Measurements from ENCODE around the gene AOC3. TPM values are rescaled to one million over a fixed set of nuclear protein-coding genes. Genes with fewer than 3 reads are reported as not detected.

Gene AOC3
- 1.2 and 1.4 TPM in 2 replicates for total RNA-seq (2014; rRNA removed; shearing (Covaris generic))
- 4.6 and 12.7 TPM in 2 replicates for polyA plus RNA-seq (2014; cell fraction: nucleus; rRNA removed)

- no peak for DNase-seq (ENCODE audit: extremely low read depth, low read depth)
These were observed at the start of gene AOC3 for GRCh38 chr17:42850954-42851353. AOC3 (plus strand) TSS chr17:42851199; CDS start chr17:42851344, 145 bp downstream.

- no peak for DNase-seq (ENCODE audit: extremely low read depth, low read depth)
These were observed 47.7 kb upstream of the AOC3 start for GRCh38 chr17:42803074-42803883.

- no peak for DNase-seq (ENCODE audit: extremely low read depth, low read depth)
These were observed 46.1 kb upstream of the AOC3 start for GRCh38 chr17:42804918-42805367.

GRCh38 chr17:42806249-42806648 lies 44.8 kb upstream of the AOC3 start:
- no peak for DNase-seq (ENCODE audit: extremely low read depth, low read depth)

GRCh38 chr17:42809250-42809649 lies 41.7 kb upstream of the AOC3 start:
- no peak for DNase-seq (ENCODE audit: extremely low read depth, low read depth)

- DNase-seq (ENCODE audit: extremely low read depth, low read depth), result no peak
These were observed 36.2 kb upstream of the AOC3 start for GRCh38 chr17:42814633-42815399.

- DNase-seq (ENCODE audit: extremely low read depth, low read depth), result no peak
These were observed 33.1 kb upstream of the AOC3 start for GRCh38 chr17:42817866-42818265.

- DNase-seq (ENCODE audit: extremely low read depth, low read depth), result no peak
These were observed 32.6 kb upstream of the AOC3 start for GRCh38 chr17:42818379-42818778.

- peak; percentile 71 for DNase-seq (ENCODE audit: extremely low read depth, low read depth)
These were observed 31.0 kb upstream of the AOC3 start for GRCh38 chr17:42819939-42820535.

GRCh38 chr17:42821176-42821575 lies 29.8 kb upstream of the AOC3 start:
- no peak for DNase-seq (ENCODE audit: extremely low read depth, low read depth)

GRCh38 chr17:42827472-42827871 lies 23.5 kb upstream of the AOC3 start:
- no peak for DNase-seq (ENCODE audit: extremely low read depth, low read depth)

- no peak for DNase-seq (ENCODE audit: extremely low read depth, low read depth)
These were observed 20.0 kb upstream of the AOC3 start for GRCh38 chr17:42830971-42831370.

- no peak for DNase-seq (ENCODE audit: extremely low read depth, low read depth)
These were observed 18.6 kb upstream of the AOC3 start for GRCh38 chr17:42832213-42832933.

- peak; percentile 85 for DNase-seq (ENCODE audit: extremely low read depth, low read depth)
These were observed 17.8 kb upstream of the AOC3 start, which contains the start of gene PSME3 for GRCh38 chr17:42832934-42833766. PSME3 (plus strand) TSS chr17:42833397; CDS start chr17:42833632, 235 bp downstream.

- DNase-seq (ENCODE audit: extremely low read depth, low read depth), result no peak
These were observed 17.1 kb upstream of the AOC3 start for GRCh38 chr17:42833767-42834422.

- no peak for DNase-seq (ENCODE audit: extremely low read depth, low read depth)
These were observed 15.3 kb upstream of the AOC3 start for GRCh38 chr17:42835732-42836131.

GRCh38 chr17:42841975-42842685 lies 8.9 kb upstream of the AOC3 start:
- no peak for DNase-seq (ENCODE audit: extremely low read depth, low read depth)

GRCh38 chr17:42843358-42843934 lies 7.6 kb upstream of the AOC3 start:
- peak; percentile 77 for DNase-seq (ENCODE audit: extremely low read depth, low read depth)

Measured in NCI-H460 (cell line).